Sciatic nerve (tissue), 2 donors: ENCODE measurements around the gene HOXC6. TPM values are rescaled to one million over a fixed set of nuclear protein-coding genes. Genes with fewer than 3 reads are reported as not detected.
"Not testable (repeated sequence)": the region's sequence is repeated elsewhere in the genome, so short reads cannot be mapped to it uniquely, and the experiment has no call there.

ENCODE experiments used
- ATAC-seq: fragments of 200-7000 bp; cut with Tn5 transposase; one replicate; pipeline ENCODE4 v1.9.1; 2020; ENCODE audit warnings: mild to moderate bottlenecking, moderate library complexity
- DNase-seq: peaks from one replicate; pipeline ENCODE4 v3.0.0-alpha.2; 2020; ENCODE audit warnings: low spot score
- intact Hi-C: fragments of 100-400 bp; cut with DNase I; formaldehyde crosslinking; loops from one replicate; pipeline ENCODE4 v1.14.2; 2022
- microRNA-seq: library from miRNA; unstranded; fragments of <30 nt; microRNA quantifications from one replicate; pipeline ENCODE4 v1.2.0, GENCODE V29; 2020
- total RNA-seq: library from RNA; stranded (reverse); fragmentation: NEBNext Ultra II Directional; extraction: Animal tissue kit (Norgen Biotek cat#: 25700); gene quantifications from one replicate; pipeline ENCODE4 v1.2.1, GENCODE V29; 2021
- donor health status: DM: no; HTN: no; CAD: no.
- donor health status: DM: no; HTN: no; CAD: no.

Gene HOXC6
- total RNA-seq, 1 donor from 2014 or later, result 35.3 TPM

- DNase-seq (no peak), ATAC-seq (peak; percentile 55)
- intact Hi-C loops, result no loop called here
Measured at GRCh38 chr12:54060174-54060974, 32.1 kb downstream of the HOXC6 start.

GRCh38 chr12:54060975-54061778, 32.9 kb downstream of the HOXC6 start:
- DNase-seq (no peak), ATAC-seq (peak; percentile 41)
- intact Hi-C loops, result no loop called here

- DNase-seq (no peak), ATAC-seq (no peak)
- intact Hi-C loops, result no loop called here
Measured at GRCh38 chr12:54065677-54066076, 37.4 kb downstream of the HOXC6 start.

- DNase-seq (no peak), ATAC-seq (no peak)
- intact Hi-C loops, result no loop called here
Measured at GRCh38 chr12:54066408-54066807, 38.2 kb downstream of the HOXC6 start.

- DNase-seq (no peak), ATAC-seq (no peak)
- intact Hi-C loops, result no loop called here
Measured at GRCh38 chr12:54068418-54069070, 40.3 kb downstream of the HOXC6 start.

GRCh38 chr12:54071942-54072341, 43.7 kb downstream of the HOXC6 start:
- intact Hi-C loops, result no loop called here
- DNase-seq, result no peak

GRCh38 chr12:54074308-54074707, 46.1 kb downstream of the HOXC6 start:
- DNase-seq (no peak), ATAC-seq (no peak)
- intact Hi-C loops, result no loop called here

More at GRCh38 chr12:54071942-54072341, 43.7 kb downstream of the HOXC6 start:
- no peak for ATAC-seq

GRCh38 chr12:54075409-54075808, 47.2 kb downstream of the HOXC6 start:
- no peak for DNase-seq
- ATAC-seq, result no peak
- intact Hi-C loops, result no loop called here

- no peak for ATAC-seq
- intact Hi-C loops, result no loop called here
Measured at GRCh38 chr12:54075974-54076373, 47.7 kb downstream of the HOXC6 start.

GRCh38 chr12:54077843-54078242, 49.6 kb downstream of the HOXC6 start:
- DNase-seq, ATAC-seq, intact Hi-C loops: not testable (repeated sequence)

More at GRCh38 chr12:54075974-54076373, 47.7 kb downstream of the HOXC6 start:
- DNase-seq, result no peak

- intact Hi-C loops, DNase-seq, ATAC-seq: not testable (repeated sequence)
Measured at GRCh38 chr12:54079115-54079514, 50.9 kb downstream of the HOXC6 start.

Small RNA genes lying within 50 kb of the gene (microRNA-seq; reads per million reads assigned to microRNA genes)
- gene MIR196A2 (1,069 reads per million, percentile 81 among the genes with 10 or more reads in this experiment), gene MIR615 (174 reads per million, percentile 63 among the genes with 10 or more reads in this experiment)

Other genes starting within 250 kb of the HOXC6 start
- 0.22 TPM for gene HOXC13, start 89.6 kb upstream of the HOXC6 start, total RNA-seq
- gene HOXC12, start 73.5 kb upstream of the HOXC6 start, total RNA-seq, result 0.22 TPM
- 1.2 TPM for gene HOXC11, start 55.3 kb upstream of the HOXC6 start, total RNA-seq
- gene HOTAIR, start 53.5 kb upstream of the HOXC6 start, total RNA-seq, result 4.0 TPM
- 17.2 TPM for gene HOXC10, start 43.3 kb upstream of the HOXC6 start, total RNA-seq
- 10.2 TPM for gene HOXC9, start 28.3 kb upstream of the HOXC6 start, total RNA-seq
- gene HOXC8, start 19.5 kb upstream of the HOXC6 start, total RNA-seq, result 7.0 TPM
- 5.6 TPM for gene HOXC5, start 4.6 kb downstream of the HOXC6 start, total RNA-seq
- 23.6 TPM for gene HOXC4, start 25.4 kb downstream of the HOXC6 start, total RNA-seq
- gene SMUG1, start 160.5 kb downstream of the HOXC6 start, total RNA-seq, result 25.3 TPM